A549 treated with Mapracorat at 1 μM for 4 hours (cell line): ENCODE data around the gene MMAB. TPM values are rescaled to one million over a fixed set of nuclear protein-coding genes. Genes with fewer than 3 reads are reported as not detected.

Source experiments
- total RNA-seq: library from RNA; stranded (reverse); fragments of 200-300 nt; extraction: Qiagen RNA extraction; gene quantifications from 5 replicates; pipeline ENCODE4 v1.2.3, GENCODE V29; 2022

Gene MMAB
- total RNA-seq, result 26.8 to 34.0 TPM (median 28.5 TPM) in 5 replicates

GRCh38 chr12:109573029-109573913, at the start of gene MMAB, which contains the start of gene MVK:
TSS of gene MMAB (minus strand) at chr12:109573504. CDS start at chr12:109573480, 24 bp downstream.
TSS of gene MVK (plus strand) at chr12:109573794. CDS start at chr12:109574823, 1,029 bp downstream.

Other genes starting within 250 kb of the MMAB start
- not detected in 5 replicates for gene MYO1H, start 225.6 kb downstream of the MMAB start, total RNA-seq
- 41.6 to 51.7 TPM (median 45.3 TPM) in 5 replicates for gene KCTD10, start 96.2 kb downstream of the MMAB start, total RNA-seq
- 11.4 to 15.0 TPM (median 13.5 TPM) in 5 replicates for gene UBE3B, start 95.9 kb downstream of the MMAB start, total RNA-seq
- gene MVK, start 290 bp upstream of the MMAB start, total RNA-seq, result 6.3 to 8.3 TPM (median 7.8 TPM) in 5 replicates
- gene FAM222A, start 140.3 kb upstream of the MMAB start, total RNA-seq, result 3.4 to 6.0 TPM (median 4.7 TPM) in 5 replicates